DOHH2 (cell line): Measurements from ENCODE around the gene PHF21B.

Source experiments
- H3F3A ChIP-seq: fragments of 200-600 bp; sonication (generic), shearing (Covaris generic); 2 replicates; pipeline ENCODE4 v1.6.0; 2016; ENCODE audit warnings: antibody characterized with exemption, mild to moderate bottlenecking; ENCODE audit not compliant: control insufficient read depth, insufficient read depth
- H3K27ac ChIP-seq: fragments of 200-600 bp; sonication (generic); 2 replicates; pipeline ENCODE4 v1.5.1; 2014; ENCODE audit warnings: low read depth, mild to moderate bottlenecking, low read length, moderate library complexity
- H3K27me3 ChIP-seq: fragments of 200-600 bp; sonication (generic); 2 replicates; pipeline ENCODE4 v1.6.1; 2014; ENCODE audit warnings: mild to moderate bottlenecking, low read length, mixed read lengths; ENCODE audit not compliant: control insufficient read depth
- H3K36me3 ChIP-seq: fragments of 200-600 bp; sonication (generic); 2 replicates; pipeline ENCODE4 v1.6.1; 2014; ENCODE audit warnings: mild to moderate bottlenecking, low read length, moderate library complexity, mixed read lengths; ENCODE audit not compliant: control insufficient read depth
- H3K4me1 ChIP-seq: fragments of 200-600 bp; sonication (generic); 2 replicates; pipeline ENCODE4 v1.6.1; 2014; ENCODE audit warnings: mild to moderate bottlenecking, low read length, mixed read lengths; ENCODE audit not compliant: control insufficient read depth
- H3K4me2 ChIP-seq: fragments of 200-600 bp; sonication (generic); 2 replicates; pipeline ENCODE4 v1.6.0; 2014; ENCODE audit warnings: mild to moderate bottlenecking, low read length, moderate library complexity
- H3K4me3 ChIP-seq: fragments of 200-600 bp; sonication (generic); 2 replicates; pipeline ENCODE4 v1.5.1; 2014; ENCODE audit warnings: mild to moderate bottlenecking, low read length, mixed read lengths
- H3K79me2 ChIP-seq: fragments of 200-600 bp; sonication (generic); 2 replicates; pipeline ENCODE4 v1.6.1; 2014; ENCODE audit warnings: mild to moderate bottlenecking, low read length, mixed read lengths; ENCODE audit not compliant: control insufficient read depth
- H3K9me2 ChIP-seq: fragments of 200-600 bp; sonication (generic); replicated peaks from 2 replicates; pipeline ENCODE4 v1.6.1; 2014; ENCODE audit warnings: mild to moderate bottlenecking, low read length, mixed read lengths; ENCODE audit not compliant: control insufficient read depth
- H3K9me3 ChIP-seq: fragments of 200-600 bp; sonication (generic); 2 replicates; pipeline ENCODE4 v1.6.1; 2014; ENCODE audit warnings: antibody characterized with exemption, low read length, mixed read lengths; ENCODE audit not compliant: control insufficient read depth, insufficient read depth
- H4K20me1 ChIP-seq: fragments of 200-600 bp; sonication (generic); 2 replicates; pipeline ENCODE4 v1.6.0; 2014; ENCODE audit warnings: low read depth, mild to moderate bottlenecking, antibody characterized with exemption, low read length, moderate library complexity; ENCODE audit not compliant: control insufficient read depth, insufficient read depth
- EZH2phosphoT487 ChIP-seq: fragments of 200-600 bp; sonication (generic); IDR thresholded peaks from 2 replicates; pipeline ENCODE4 v1.6.1; 2017; ENCODE audit warnings: borderline replicate concordance, mild to moderate bottlenecking, antibody characterized with exemption, low read length, moderate library complexity, mixed read lengths
- TF ChIP-seq, protein P1 (sequence below): fragments of 200-600 bp; sonication (generic); IDR thresholded peaks from one replicate; pipeline ENCODE4 v1.5.1; 2014; ENCODE audit warnings: antibody characterized with exemption, mild to moderate bottlenecking, low read depth, low read length; ENCODE audit not compliant: poor library complexity, severe bottlenecking

The PHF21B gene

DNA sequence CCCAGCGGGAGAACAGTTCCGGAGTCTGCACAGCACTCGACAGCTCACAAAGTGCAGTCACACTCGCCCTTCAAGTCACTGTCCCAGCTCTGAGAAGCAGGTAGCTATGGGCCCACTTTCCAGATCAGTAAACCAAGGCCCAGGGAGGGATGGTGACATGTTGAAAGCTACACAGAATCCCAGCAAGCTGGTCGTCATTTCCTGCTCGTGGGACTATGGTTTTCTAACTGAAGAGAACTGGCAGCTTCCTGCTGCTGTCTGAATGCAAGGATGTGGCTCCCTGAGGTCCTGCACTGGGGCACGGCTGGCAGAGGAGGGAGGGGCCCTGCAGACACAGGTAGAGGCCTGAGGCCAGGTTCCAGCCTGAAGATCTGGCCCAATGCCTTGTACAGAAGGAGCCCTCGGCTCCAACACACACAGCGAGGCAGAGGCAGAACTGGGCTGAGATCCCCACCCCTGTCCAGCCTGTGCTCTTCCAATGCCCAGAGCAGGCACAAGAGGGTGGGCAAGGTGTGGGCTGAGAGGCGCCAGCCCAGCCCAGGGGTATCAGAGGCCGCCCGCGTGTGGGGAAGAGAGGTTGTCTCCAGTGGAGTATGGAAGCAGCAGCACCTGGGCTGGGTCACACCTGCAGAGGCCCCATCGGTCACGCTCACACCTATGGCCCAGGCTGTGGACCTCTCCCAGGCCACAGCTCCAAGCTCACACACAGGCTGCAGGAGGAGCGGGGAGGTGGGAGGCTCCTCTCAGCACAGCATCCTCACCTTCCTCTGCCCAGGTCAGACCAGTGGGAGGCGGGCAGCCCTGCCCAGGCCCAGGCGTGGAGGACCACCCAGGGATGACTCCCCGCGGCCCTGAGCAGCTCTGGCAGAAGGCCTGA lies 119.2 kb downstream of the PHF21B start:
- no peaks in the 10 kb centered on the region for H3K79me2 ChIP-seq
- H3K4me2 ChIP-seq = no peak overlapping the region
- H4K20me1 ChIP-seq = no peaks in the 10 kb centered on the region
- no peak overlapping the region for H3K27ac ChIP-seq
- H3K4me1 ChIP-seq = no peaks in the 10 kb centered on the region
- no peaks in the 10 kb centered on the region for H3F3A ChIP-seq
- H3K9me2 ChIP-seq = no peaks in the 10 kb centered on the region
- H3K27me3 ChIP-seq = no peaks in the 10 kb centered on the region
- TF ChIP-seq, protein P1, sequence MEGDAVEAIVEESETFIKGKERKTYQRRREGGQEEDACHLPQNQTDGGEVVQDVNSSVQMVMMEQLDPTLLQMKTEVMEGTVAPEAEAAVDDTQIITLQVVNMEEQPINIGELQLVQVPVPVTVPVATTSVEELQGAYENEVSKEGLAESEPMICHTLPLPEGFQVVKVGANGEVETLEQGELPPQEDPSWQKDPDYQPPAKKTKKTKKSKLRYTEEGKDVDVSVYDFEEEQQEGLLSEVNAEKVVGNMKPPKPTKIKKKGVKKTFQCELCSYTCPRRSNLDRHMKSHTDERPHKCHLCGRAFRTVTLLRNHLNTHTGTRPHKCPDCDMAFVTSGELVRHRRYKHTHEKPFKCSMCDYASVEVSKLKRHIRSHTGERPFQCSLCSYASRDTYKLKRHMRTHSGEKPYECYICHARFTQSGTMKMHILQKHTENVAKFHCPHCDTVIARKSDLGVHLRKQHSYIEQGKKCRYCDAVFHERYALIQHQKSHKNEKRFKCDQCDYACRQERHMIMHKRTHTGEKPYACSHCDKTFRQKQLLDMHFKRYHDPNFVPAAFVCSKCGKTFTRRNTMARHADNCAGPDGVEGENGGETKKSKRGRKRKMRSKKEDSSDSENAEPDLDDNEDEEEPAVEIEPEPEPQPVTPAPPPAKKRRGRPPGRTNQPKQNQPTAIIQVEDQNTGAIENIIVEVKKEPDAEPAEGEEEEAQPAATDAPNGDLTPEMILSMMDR = no peak
- no peak for TF ChIP-seq EZH2phosphoT487
- H3K4me3 ChIP-seq = no peak overlapping the region
- no peaks in the 10 kb centered on the region for H3K9me3 ChIP-seq
- H3K36me3 ChIP-seq = no peaks in the 10 kb centered on the region

- no peaks in the 10 kb centered on the region for H3K27me3 ChIP-seq
- no peaks in the 10 kb centered on the region for H3K9me3 ChIP-seq
- no peak overlapping the region for H3K27ac ChIP-seq
- no peak for TF ChIP-seq EZH2phosphoT487
- TF ChIP-seq, protein P1 = no peak
- no peak overlapping the region for H3K4me2 ChIP-seq
- H4K20me1 ChIP-seq = no peaks in the 10 kb centered on the region
- H3F3A ChIP-seq = no peaks in the 10 kb centered on the region
- H3K4me3 ChIP-seq = no peak overlapping the region
- no peaks in the 10 kb centered on the region for H3K9me2 ChIP-seq
- H3K79me2 ChIP-seq = no peaks in the 10 kb centered on the region
- H3K36me3 ChIP-seq = no peaks in the 10 kb centered on the region
- no peaks in the 10 kb centered on the region for H3K4me1 ChIP-seq
Measured at GRCh38 chr22:44889255-44889878, 120.4 kb downstream of the PHF21B start.

- Histone ChIP-seq H3K4me1 (no peaks in the 10 kb centered on the region), H3K9me2 (no peaks in the 10 kb centered on the region), H3K4me2 (no peak overlapping the region), H3K9me3 (no peaks in the 10 kb centered on the region), H4K20me1 (no peaks in the 10 kb centered on the region), H3K36me3 (no peaks in the 10 kb centered on the region), H3F3A (no peaks in the 10 kb centered on the region), H3K79me2 (no peaks in the 10 kb centered on the region), H3K27me3 (no peaks in the 10 kb centered on the region), H3K27ac (no peak overlapping the region), H3K4me3 (no peak overlapping the region)
- TF ChIP-seq, protein P1 = no peak
- TF ChIP-seq EZH2phosphoT487 = no peak
Measured at GRCh38 chr22:44888491-44889254, 121.1 kb downstream of the PHF21B start.
